ENCODE data around the gene PLAC9. TPM values are rescaled to one million over a fixed set of nuclear protein-coding genes. Genes with fewer than 3 reads are reported as not detected.

Gene PLAC9
- total RNA-seq, 1 experiment from 2014 or later = not detected

DNA sequence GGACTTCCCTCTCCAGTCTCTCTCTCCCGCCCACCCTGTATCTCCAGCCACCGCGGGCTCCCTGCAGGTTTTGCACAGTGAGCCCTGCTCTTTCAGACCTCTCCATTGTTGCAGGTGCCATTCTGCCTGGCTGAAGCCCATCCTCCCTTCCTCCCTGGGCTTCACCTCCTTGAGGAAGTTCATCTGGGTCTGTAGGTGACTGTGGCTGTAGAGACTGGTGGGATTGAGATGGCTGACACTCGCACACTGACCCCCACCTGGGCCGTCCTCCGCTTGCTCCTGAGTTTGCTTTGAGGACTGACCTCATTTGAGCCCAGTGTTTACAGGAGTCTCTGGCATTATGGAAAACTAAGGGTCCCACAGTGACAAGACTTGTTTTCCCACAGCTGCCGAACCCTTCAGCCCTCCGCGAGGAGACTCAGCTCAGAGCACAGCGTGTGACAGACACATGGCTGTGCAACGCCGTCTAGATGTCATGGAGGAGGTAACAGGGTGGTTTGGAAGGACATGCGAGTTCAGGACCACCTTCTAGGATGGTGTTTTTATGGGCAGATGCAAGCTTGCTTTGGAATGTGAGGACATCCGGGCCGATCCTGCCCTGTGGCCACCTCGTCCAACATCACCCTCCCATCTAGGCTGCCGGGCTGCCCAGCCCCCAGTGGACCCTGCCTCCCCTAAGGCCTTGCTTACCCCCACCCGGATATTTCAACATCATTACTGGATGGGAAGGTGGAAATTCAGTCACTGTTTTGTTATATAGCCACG is 9.3 kb downstream of the PLAC9 start:
- Histone ChIP-seq H3K27me3 (ENCODE audit: control insufficient read depth, insufficient read depth, low read length) (peaks cover 2% of the 10 kb centered on the region; the same call in 1 of the 2 replicates), H3K4me3 (ENCODE audit: low read depth in 2 of 2, low read length in 2 of 2) (no peak overlapping the region), H3K4me1 (ENCODE audit: control insufficient read depth, insufficient read depth, low read length) (peaks cover 7% of the 10 kb centered on the region), H3K9me3 (ENCODE audit: control insufficient read depth, insufficient read depth, low read depth, low read length) (no peaks in the 10 kb centered on the region), H3K27ac (ENCODE audit: low read length) (no peak overlapping the region), H3K36me3 (ENCODE audit: control insufficient read depth, insufficient read depth, low read length) (no peaks in the 10 kb centered on the region)
- ATAC-seq (no peak), DNase-seq (ENCODE audit: low read depth, low spot score) (no peak)
- ChIA-PET CTCF (no interaction called here), POLR2A (no interaction called here)
- in situ Hi-C loops (cut with HindIII; ENCODE audit: low pct_unique_long_range_greater_than_20kb, low sequenced_read_pairs) = no loop called here
- BruUV-seq (replicated peaks) = no TSS peak
- intact Hi-C loops (cut with micrococcal nuclease; ENCODE audit: unreplicated experiment) = no loop called here
- TF ChIP-seq TCF7L2 (IDR thresholded peaks at IDR 0.05; ENCODE audit: low read depth, low read length) = no peak
- TF ChIP-seq, protein P1, sequence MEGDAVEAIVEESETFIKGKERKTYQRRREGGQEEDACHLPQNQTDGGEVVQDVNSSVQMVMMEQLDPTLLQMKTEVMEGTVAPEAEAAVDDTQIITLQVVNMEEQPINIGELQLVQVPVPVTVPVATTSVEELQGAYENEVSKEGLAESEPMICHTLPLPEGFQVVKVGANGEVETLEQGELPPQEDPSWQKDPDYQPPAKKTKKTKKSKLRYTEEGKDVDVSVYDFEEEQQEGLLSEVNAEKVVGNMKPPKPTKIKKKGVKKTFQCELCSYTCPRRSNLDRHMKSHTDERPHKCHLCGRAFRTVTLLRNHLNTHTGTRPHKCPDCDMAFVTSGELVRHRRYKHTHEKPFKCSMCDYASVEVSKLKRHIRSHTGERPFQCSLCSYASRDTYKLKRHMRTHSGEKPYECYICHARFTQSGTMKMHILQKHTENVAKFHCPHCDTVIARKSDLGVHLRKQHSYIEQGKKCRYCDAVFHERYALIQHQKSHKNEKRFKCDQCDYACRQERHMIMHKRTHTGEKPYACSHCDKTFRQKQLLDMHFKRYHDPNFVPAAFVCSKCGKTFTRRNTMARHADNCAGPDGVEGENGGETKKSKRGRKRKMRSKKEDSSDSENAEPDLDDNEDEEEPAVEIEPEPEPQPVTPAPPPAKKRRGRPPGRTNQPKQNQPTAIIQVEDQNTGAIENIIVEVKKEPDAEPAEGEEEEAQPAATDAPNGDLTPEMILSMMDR (IDR thresholded peaks at IDR 0.05) = no peak
- TF ChIP-seq SIN3A (IDR thresholded peaks at IDR 0.05; ENCODE audit: borderline replicate concordance, insufficient read depth, low read depth, low read length) = no peak
- TF ChIP-seq, protein P2, sequence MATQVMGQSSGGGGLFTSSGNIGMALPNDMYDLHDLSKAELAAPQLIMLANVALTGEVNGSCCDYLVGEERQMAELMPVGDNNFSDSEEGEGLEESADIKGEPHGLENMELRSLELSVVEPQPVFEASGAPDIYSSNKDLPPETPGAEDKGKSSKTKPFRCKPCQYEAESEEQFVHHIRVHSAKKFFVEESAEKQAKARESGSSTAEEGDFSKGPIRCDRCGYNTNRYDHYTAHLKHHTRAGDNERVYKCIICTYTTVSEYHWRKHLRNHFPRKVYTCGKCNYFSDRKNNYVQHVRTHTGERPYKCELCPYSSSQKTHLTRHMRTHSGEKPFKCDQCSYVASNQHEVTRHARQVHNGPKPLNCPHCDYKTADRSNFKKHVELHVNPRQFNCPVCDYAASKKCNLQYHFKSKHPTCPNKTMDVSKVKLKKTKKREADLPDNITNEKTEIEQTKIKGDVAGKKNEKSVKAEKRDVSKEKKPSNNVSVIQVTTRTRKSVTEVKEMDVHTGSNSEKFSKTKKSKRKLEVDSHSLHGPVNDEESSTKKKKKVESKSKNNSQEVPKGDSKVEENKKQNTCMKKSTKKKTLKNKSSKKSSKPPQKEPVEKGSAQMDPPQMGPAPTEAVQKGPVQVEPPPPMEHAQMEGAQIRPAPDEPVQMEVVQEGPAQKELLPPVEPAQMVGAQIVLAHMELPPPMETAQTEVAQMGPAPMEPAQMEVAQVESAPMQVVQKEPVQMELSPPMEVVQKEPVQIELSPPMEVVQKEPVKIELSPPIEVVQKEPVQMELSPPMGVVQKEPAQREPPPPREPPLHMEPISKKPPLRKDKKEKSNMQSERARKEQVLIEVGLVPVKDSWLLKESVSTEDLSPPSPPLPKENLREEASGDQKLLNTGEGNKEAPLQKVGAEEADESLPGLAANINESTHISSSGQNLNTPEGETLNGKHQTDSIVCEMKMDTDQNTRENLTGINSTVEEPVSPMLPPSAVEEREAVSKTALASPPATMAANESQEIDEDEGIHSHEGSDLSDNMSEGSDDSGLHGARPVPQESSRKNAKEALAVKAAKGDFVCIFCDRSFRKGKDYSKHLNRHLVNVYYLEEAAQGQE (IDR thresholded peaks at IDR 0.05; ENCODE audit: insufficient read depth in 1 of 2, low read depth in 2 of 2, low read length in 1 of 2) = no peak
- no peak for TF ChIP-seq POLR2AphosphoS5 (IDR thresholded peaks at IDR 0.05; ENCODE audit: low read depth, low read length)

DNA sequence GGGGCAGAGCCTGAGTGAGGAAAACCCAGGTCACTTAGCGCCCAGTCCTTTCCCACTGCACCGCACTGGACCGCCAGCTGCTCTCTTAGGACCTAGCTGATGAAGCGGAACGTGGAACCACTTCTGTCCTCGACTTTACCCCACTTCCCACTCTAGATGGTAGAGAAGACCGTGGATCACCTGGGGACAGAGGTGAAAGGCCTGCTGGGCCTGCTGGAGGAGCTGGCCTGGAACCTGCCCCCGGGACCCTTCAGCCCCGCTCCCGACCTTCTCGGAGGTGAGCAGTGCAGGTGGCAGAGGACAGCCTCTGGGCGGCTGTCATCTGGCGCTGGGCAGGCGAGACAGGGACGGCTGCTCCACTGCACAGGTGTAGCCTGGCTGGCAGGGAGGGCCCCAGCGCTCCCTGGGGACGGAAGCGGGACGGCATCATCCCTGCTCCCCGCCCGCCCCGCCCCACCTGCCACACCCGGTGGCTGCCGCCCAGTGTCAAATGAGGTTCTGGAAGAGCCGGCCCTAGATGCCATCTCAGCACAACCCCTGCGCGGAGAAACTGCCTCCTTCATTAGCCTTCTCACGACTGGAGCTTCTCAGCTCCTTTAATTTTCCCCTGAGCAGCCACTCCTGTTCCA is 11.7 kb downstream of the PLAC9 start:
- no TSS peak for BruUV-seq (replicated peaks)
- Histone ChIP-seq H3K4me1 (ENCODE audit: control insufficient read depth, insufficient read depth, low read length) (peaks cover 7% of the 10 kb centered on the region), H3K27ac (ENCODE audit: low read length) (no peak overlapping the region), H3K4me3 (ENCODE audit: low read depth in 2 of 2, low read length in 2 of 2) (peak overlapping the region; percentile 36 to 62), H3K36me3 (ENCODE audit: control insufficient read depth, insufficient read depth, low read length) (no peaks in the 10 kb centered on the region), H3K9me3 (ENCODE audit: control insufficient read depth, insufficient read depth, low read depth, low read length) (peaks cover 3% of the 10 kb centered on the region; the same call in 1 of the 2 replicates), H3K27me3 (ENCODE audit: control insufficient read depth, insufficient read depth, low read length) (peaks cover 2% of the 10 kb centered on the region; the same call in 1 of the 2 replicates)
- TF ChIP-seq, protein P2 (IDR thresholded peaks at IDR 0.05; ENCODE audit: insufficient read depth in 1 of 2, low read depth in 2 of 2, low read length in 1 of 2) = no peak
- TF ChIP-seq, protein P1 (IDR thresholded peaks at IDR 0.05) = peak; percentile 63; the same call in 1 of the 2 replicates
- no peak for TF ChIP-seq TCF7L2 (IDR thresholded peaks at IDR 0.05; ENCODE audit: low read depth, low read length)
- no peak; the same call in 1 of the 2 replicates for TF ChIP-seq POLR2AphosphoS5 (IDR thresholded peaks at IDR 0.05; ENCODE audit: low read depth, low read length)
- peak; percentile 54; the same call in 1 of the 2 replicates for TF ChIP-seq SIN3A (IDR thresholded peaks at IDR 0.05; ENCODE audit: borderline replicate concordance, insufficient read depth, low read depth, low read length)
- ATAC-seq (peak; percentile 78), DNase-seq (ENCODE audit: low read depth, low spot score) (no peak)
- ChIA-PET POLR2A (no interaction called here), CTCF (interaction anchor here (0.6 to 1.9 kb wide), 7 partner anchors 73 to 318 kb away, joined by 3 to 44 read pairs (median 4); no protein-coding TSS in a partner anchor)
- intact Hi-C loops (cut with micrococcal nuclease; ENCODE audit: unreplicated experiment) (loop anchor here (2.0 kb wide), 1 partner anchor 79 kb away; no protein-coding TSS in a partner anchor), in situ Hi-C loops (cut with HindIII; ENCODE audit: low pct_unique_long_range_greater_than_20kb, low sequenced_read_pairs) (no loop called here)
